ENCODE measurements around the gene DACT3.

Gene DACT3

GRCh38 chr19:46646402-46646801 is 14.6 kb downstream of the DACT3 start:
- no peak overlapping the region for H3K4me3 ChIP-seq (ENCODE audit: low read depth, low read length)
- no peak for TF ChIP-seq CTCF (IDR thresholded peaks at IDR 0.05; ENCODE audit: insufficient read depth, low read depth, low read length, missing control alignments)
- DNase-seq (ENCODE audit: low read depth), result no peak

- no peak for DNase-seq (ENCODE audit: low read depth)
- no peak for TF ChIP-seq CTCF (IDR thresholded peaks at IDR 0.05; ENCODE audit: insufficient read depth, low read depth, low read length, missing control alignments)
- no peak overlapping the region for H3K4me3 ChIP-seq (ENCODE audit: low read depth, low read length)
Observed at GRCh38 chr19:46644720-46645119, 16.3 kb downstream of the DACT3 start.

- H3K4me3 ChIP-seq (ENCODE audit: low read depth, low read length), result no peak overlapping the region
- TF ChIP-seq CTCF (IDR thresholded peaks at IDR 0.05; ENCODE audit: insufficient read depth, low read depth, low read length, missing control alignments), result no peak
Observed at GRCh38 chr19:46640656-46641055, 20.3 kb downstream of the DACT3 start.

GRCh38 chr19:46639358-46640182 is 21.4 kb downstream of the DACT3 start:
- TF ChIP-seq CTCF (IDR thresholded peaks at IDR 0.05; ENCODE audit: insufficient read depth, low read depth, low read length, missing control alignments), result no peak
- DNase-seq (ENCODE audit: low read depth), result peak; percentile 41
- peak overlapping the region; percentile 32 for H3K4me3 ChIP-seq (ENCODE audit: low read depth, low read length)

More at GRCh38 chr19:46640656-46641055, 20.3 kb downstream of the DACT3 start:
- DNase-seq (ENCODE audit: low read depth), result no peak

GRCh38 chr19:46637224-46637623 is 23.8 kb downstream of the DACT3 start:
- H3K4me3 ChIP-seq (ENCODE audit: low read depth, low read length), result no peak overlapping the region
- no peak for DNase-seq (ENCODE audit: low read depth)
- no peak for TF ChIP-seq CTCF (IDR thresholded peaks at IDR 0.05; ENCODE audit: insufficient read depth, low read depth, low read length, missing control alignments)

GRCh38 chr19:46635920-46636761 is 24.8 kb downstream of the DACT3 start, which contains the start of gene GNG8:
GNG8 (minus strand) TSS chr19:46636202; CDS start chr19:46634682, 1,520 bp downstream.
- no peak within 1 kb of the TSS for H3K4me3 ChIP-seq (ENCODE audit: low read depth, low read length)
- DNase-seq (ENCODE audit: low read depth), result no peak

More at GRCh38 chr19:46635920-46636761, 24.8 kb downstream of the DACT3 start, which contains the start of gene GNG8:
- TF ChIP-seq CTCF (IDR thresholded peaks at IDR 0.05; ENCODE audit: insufficient read depth, low read depth, low read length, missing control alignments), result no peak

Data from GM12865 (cell line).